IMR-90 (cell line): ENCODE data around the gene PLA2G3. TPM values are rescaled to one million over a fixed set of nuclear protein-coding genes. Genes with fewer than 3 reads are reported as not detected.

Experiments used
- ATAC-seq: fragments of 200-7000 bp; cut with Tn5 transposase; 2 replicates; pipeline ENCODE4 v1.9.1; 2020; ENCODE audit warnings: low read depth, mild to moderate bottlenecking, moderate library complexity
- BruUV-seq: library from RNA; stranded (reverse); fragments of 400-500 nt; replicated peaks from 2 replicates; lab custom pipeline; 2021; lab: Mats Ljungman, UMichigan
- CTCF ChIA-PET: fragments of 300-600 bp; formaldehyde crosslinking; extraction: SDS; loops from one replicate; lab custom pipeline; 2021; ENCODE audit warnings: antibody characterized with exemption; lab: Yijun Ruan, JAX
- POLR2A ChIA-PET: fragments of 300-600 bp; sonication (Branson Sonifier 250); formaldehyde crosslinking; loops from one replicate; lab custom pipeline; 2022; ENCODE audit warnings: antibody characterized with exemption; ENCODE audit not compliant: unreplicated experiment; lab: Charles Lee
- DNase-seq: peaks from one replicate; pipeline ENCODE4 v3.0.0; 2013
- H2AFZ ChIP-seq: replicated peaks from 2 replicates; pipeline ENCODE3; 2013; ENCODE audit warnings: low read length, mild to moderate bottlenecking; ENCODE audit not compliant: poor library complexity
- H2AK5ac ChIP-seq: 2 replicates; pipeline ENCODE4 v1.6.1; 2013; ENCODE audit warnings: low read depth, low read length, inconsistent platforms
- H2AK9ac ChIP-seq: replicated peaks from 2 replicates; pipeline ENCODE3; 2013; ENCODE audit warnings: mild to moderate bottlenecking, low read depth, low read length, moderate library complexity; ENCODE audit not compliant: poor library complexity
- H2BK120ac ChIP-seq: 2 replicates; pipeline ENCODE4 v1.6.1; 2013; ENCODE audit warnings: low read depth, low read length, inconsistent platforms
- H2BK15ac ChIP-seq: 3 replicates; pipeline ENCODE4 v1.6.1; 2013; ENCODE audit warnings: low read depth, low read length, inconsistent platforms
- H2BK20ac ChIP-seq: 2 replicates; pipeline ENCODE4 v1.6.1; 2013; ENCODE audit warnings: low read depth, mild to moderate bottlenecking, inconsistent platforms, low read length, moderate library complexity
- H2BK5ac ChIP-seq: 2 replicates; pipeline ENCODE4 v1.6.1; 2013; ENCODE audit warnings: mild to moderate bottlenecking, low read depth, low read length, inconsistent platforms; ENCODE audit not compliant: poor library complexity, severe bottlenecking
- H3K14ac ChIP-seq: replicated peaks from 2 replicates; pipeline ENCODE4 v1.6.1; 2013; ENCODE audit warnings: low read depth, low read length, inconsistent platforms
- H3K18ac ChIP-seq: 2 replicates; pipeline ENCODE4 v1.6.1; 2013; ENCODE audit warnings: low read depth, low read length, control low read depth
- H3K23ac ChIP-seq: 2 replicates; pipeline ENCODE4 v1.6.1; 2013; ENCODE audit warnings: low read depth, low read length, inconsistent platforms
- H3K27ac ChIP-seq: 2 replicates; pipeline ENCODE4 v1.5.1; 2013; ENCODE audit warnings: mild to moderate bottlenecking, control low read depth, low read length; ENCODE audit not compliant: insufficient read depth
- H3K27me3 ChIP-seq: 2 replicates; pipeline ENCODE4 v1.6.1; 2013; ENCODE audit warnings: low read length; ENCODE audit not compliant: control insufficient read depth, insufficient read depth
- H3K36me3 ChIP-seq: 2 replicates; pipeline ENCODE4 v1.6.1; 2013; ENCODE audit warnings: low read length, mixed read lengths; ENCODE audit not compliant: control insufficient read depth, insufficient read depth
- H3K4ac ChIP-seq: 2 replicates; pipeline ENCODE4 v1.6.1; 2013; ENCODE audit warnings: low read depth, low read length, inconsistent platforms
- H3K4me1 ChIP-seq: 2 replicates; pipeline ENCODE4 v1.6.1; 2013; ENCODE audit warnings: low read length, mixed read lengths; ENCODE audit not compliant: control insufficient read depth, insufficient read depth
- H3K4me2 ChIP-seq: 2 replicates; pipeline ENCODE4 v1.6.1; 2013; ENCODE audit warnings: low read depth, mild to moderate bottlenecking, control low read depth, low read length, moderate library complexity
- H3K4me3 ChIP-seq: 2 replicates; pipeline ENCODE4 v1.5.1; 2013; ENCODE audit warnings: low read depth, mild to moderate bottlenecking, control low read depth, low read length, moderate library complexity; ENCODE audit not compliant: insufficient read depth
- H3K56ac ChIP-seq: 2 replicates; pipeline ENCODE4 v1.6.1; 2013; ENCODE audit warnings: low read length, inconsistent platforms; ENCODE audit not compliant: insufficient read depth; ENCODE audit errors: extremely low read depth
- H3K79me1 ChIP-seq, 2 experiments: 2 replicates each; pipeline ENCODE4 v1.6.1; 2013; ENCODE audit warnings: low read length in 2 of 2, inconsistent platforms in 1 of 2, low read depth in 1 of 2
- H3K9ac ChIP-seq: 2 replicates; pipeline ENCODE4 v1.6.1; 2013; ENCODE audit warnings: low read depth, low read length, control low read depth
- H3K9me1 ChIP-seq: 2 replicates; pipeline ENCODE4 v1.6.1; 2013; ENCODE audit warnings: low read length, inconsistent platforms; ENCODE audit not compliant: insufficient read depth
- H3K9me3 ChIP-seq: 2 replicates; pipeline ENCODE4 v1.6.1; 2013; ENCODE audit warnings: low read length; ENCODE audit not compliant: control insufficient read depth, insufficient read depth
- H4K20me1 ChIP-seq: 2 replicates; pipeline ENCODE4 v1.6.1; 2013; ENCODE audit warnings: low read length, inconsistent platforms; ENCODE audit not compliant: insufficient read depth
- H4K5ac ChIP-seq: 2 replicates; pipeline ENCODE4 v1.6.1; 2013; ENCODE audit warnings: mild to moderate bottlenecking, low read depth, low read length, control low read depth
- H4K8ac ChIP-seq, 2 experiments: 2 replicates each; pipeline ENCODE4 v1.6.1; 2013; ENCODE audit warnings: low read depth in 2 of 2, low read length in 2 of 2, control low read depth in 1 of 2, inconsistent platforms in 1 of 2
- H4K91ac ChIP-seq: 2 replicates; pipeline ENCODE4 v1.6.1; 2013; ENCODE audit warnings: low read depth, low read length, inconsistent platforms; ENCODE audit not compliant: insufficient read depth
- SMC3 ChIP-seq: fragments of 150-350 bp; IDR thresholded peaks from 2 replicates; pipeline ENCODE4 v1.6.1; 2016; ENCODE audit warnings: low read depth, mild to moderate bottlenecking, antibody characterized with exemption, low read length, moderate library complexity
- WGBS, 2 experiments: methylation state at CpG; one replicate each; pipeline versions ENCODE4 v1.1.5 to v1.1.7; 2013; ENCODE audit warnings: missing lambda C conversion rate in 2 of 2; ENCODE audit not compliant: insufficient read length in 1 of 2; ENCODE audit errors: extremely low coverage in 2 of 2; 5-methylcytosine and 5-hydroxymethylcytosine counted together
- dilution Hi-C: fragments of 300-500 bp; cut with HindIII; formaldehyde crosslinking; loops from one replicate; pipeline ENCODE4 v1.14.3; 2018; ENCODE audit warnings: low sequenced_read_pairs; ENCODE audit not compliant: unreplicated experiment
- in situ Hi-C: fragments of 300-500 bp; cut with MboI; formaldehyde crosslinking; loops from 3 replicates; pipeline ENCODE4 v1.14.3; 2019; ENCODE audit warnings: low sequenced_read_pairs, inconsistent platforms, mixed read lengths
- intact Hi-C: fragments of 100-400 bp; cut with micrococcal nuclease; formaldehyde crosslinking; loops from 2 replicates; pipeline ENCODE4 v1.10.0; 2022
- polyA plus RNA-seq, 3 experiments: library from polyadenylated mRNA; depleted of rRNA; stranded (reverse); fragments of >200 nt; gene quantifications; 2 replicates each; pipeline ENCODE4 v1.2.3, GENCODE V29; 2012; ENCODE audit warnings: low replicate concordance in 1 of 3
- total RNA-seq: library from RNA; depleted of rRNA; stranded (reverse); fragments of >200 nt; gene quantifications from 2 replicates; pipeline ENCODE4 v1.2.3, GENCODE V29; 2012
- TF ChIP-seq, protein P1 (sequence below): fragments of 150-350 bp; IDR thresholded peaks from 2 replicates; pipeline ENCODE4 v1.6.1; 2017; ENCODE audit warnings: mild to moderate bottlenecking, antibody characterized with exemption, low read length, low read depth

Gene PLA2G3
- total and polyA plus RNA-seq, 2 of the 4 experiments (the other 2 are of a cell fraction): under 0.01 to 0.12 TPM

DNA sequence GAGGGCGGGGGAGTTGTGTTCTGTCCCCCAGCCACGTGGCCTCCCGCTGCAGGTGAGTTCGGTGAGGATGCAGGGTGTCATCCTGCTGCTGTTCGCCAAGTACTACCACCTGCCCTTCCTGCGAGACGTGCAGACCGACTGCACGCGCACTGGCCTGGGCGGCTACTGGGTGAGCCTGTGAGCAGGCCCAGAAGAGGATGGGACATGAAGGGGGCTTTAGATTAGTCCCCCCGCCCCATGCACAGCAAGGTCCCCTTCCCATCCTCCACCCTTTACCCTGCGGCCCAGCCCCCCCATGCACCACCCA is 13.5 kb downstream of the PLA2G3 start:
- Histone ChIP-seq H3K23ac (no peak overlapping the region), H3K56ac (no peak overlapping the region), H2BK5ac (no peak overlapping the region), H2AK9ac (peak overlapping the region; percentile 72), H3K9me1 (no peaks in the 10 kb centered on the region; the same call in 1 of the 2 replicates), H3K79me1 (peaks cover 0 to 4% of the 10 kb centered on the region in 2 experiments; a peak in 1 of 4 replicates), H3K4me1 (peaks cover 5% of the 10 kb centered on the region), H3K27ac (no peak overlapping the region), H3K4me3 (no peak overlapping the region), H2BK15ac (no peak overlapping the region), H3K4ac (no peak overlapping the region), H3K14ac (no peak overlapping the region), H3K18ac (no peak overlapping the region), H2BK120ac (no peak overlapping the region), H2BK20ac (no peak overlapping the region), H3K27me3 (no peaks in the 10 kb centered on the region; the same call in 1 of the 2 replicates), H3K36me3 (no peaks in the 10 kb centered on the region), H3K9ac (no peak overlapping the region), H4K91ac (no peak overlapping the region), H3K9me3 (no peaks in the 10 kb centered on the region), H4K20me1 (no peaks in the 10 kb centered on the region), H4K8ac (no peak overlapping the region), H4K5ac (no peak overlapping the region), H3K4me2 (no peak overlapping the region), H2AFZ (peak overlapping the region; percentile 51), H2AK5ac (no peak overlapping the region)
- ATAC-seq (no peak), DNase-seq (no peak)
- 56% methylated on average over 3 of the region's 13 CpGs; no CpG with 5 or more reads in 1 of the 2 experiments for WGBS, 2 experiments
- intact Hi-C loops: no loop called here
- dilution Hi-C loops: no loop called here
- ChIA-PET POLR2A (no interaction called here), CTCF (no interaction called here)
- TF ChIP-seq, protein P1, sequence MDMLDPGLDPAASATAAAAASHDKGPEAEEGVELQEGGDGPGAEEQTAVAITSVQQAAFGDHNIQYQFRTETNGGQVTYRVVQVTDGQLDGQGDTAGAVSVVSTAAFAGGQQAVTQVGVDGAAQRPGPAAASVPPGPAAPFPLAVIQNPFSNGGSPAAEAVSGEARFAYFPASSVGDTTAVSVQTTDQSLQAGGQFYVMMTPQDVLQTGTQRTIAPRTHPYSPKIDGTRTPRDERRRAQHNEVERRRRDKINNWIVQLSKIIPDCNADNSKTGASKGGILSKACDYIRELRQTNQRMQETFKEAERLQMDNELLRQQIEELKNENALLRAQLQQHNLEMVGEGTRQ: no peak
- TF ChIP-seq SMC3: no peak
- no TSS peak for BruUV-seq
- in situ Hi-C loops: no loop called here
